Thymus (tissue), 11 donors: ENCODE data around the gene DRD3. TPM values are rescaled to one million over a fixed set of nuclear protein-coding genes. Genes with fewer than 3 reads are reported as not detected.

Source experiments
- DNase-seq, 9 donors: peaks; one replicate each; pipeline ENCODE4 v3.0.0-alpha.2; 2013; ENCODE audit warnings: low spot score in 9 of 9, low read depth in 6 of 9, missing footprints in 1 of 9
- H3K27ac ChIP-seq, 2 donors: one replicate each; pipeline ENCODE4 v1.5.1; 2013; ENCODE audit warnings: control low read depth in 1 of 2, low read depth in 1 of 2, low read length in 1 of 2, mild to moderate bottlenecking in 1 of 2, moderate library complexity in 1 of 2
- H3K27me3 ChIP-seq, 2 donors: one replicate each; pipeline ENCODE4 v1.5.1; 2013; ENCODE audit warnings: low read length in 1 of 2; ENCODE audit not compliant: control insufficient read depth in 2 of 2, insufficient read depth in 1 of 2
- H3K36me3 ChIP-seq, 2 donors: one replicate each; pipeline ENCODE4 v1.5.1; 2013; ENCODE audit warnings: low read length in 1 of 2, mild to moderate bottlenecking in 1 of 2, moderate library complexity in 1 of 2; ENCODE audit not compliant: control insufficient read depth in 2 of 2, insufficient read depth in 2 of 2
- H3K4me1 ChIP-seq, 2 donors: one replicate each; pipeline ENCODE4 v1.5.1; 2013; ENCODE audit warnings: low read length in 2 of 2; ENCODE audit not compliant: control insufficient read depth in 2 of 2, insufficient read depth in 2 of 2
- H3K4me3 ChIP-seq, 2 donors: one replicate each; pipeline ENCODE4 v1.5.1; 2013; ENCODE audit warnings: low read length in 2 of 2, control low read depth in 1 of 2, mild to moderate bottlenecking in 1 of 2
- H3K9me3 ChIP-seq, 2 donors: one replicate each; pipeline ENCODE4 v1.5.1; 2013; ENCODE audit warnings: low read length in 1 of 2, mild to moderate bottlenecking in 1 of 2; ENCODE audit not compliant: control insufficient read depth in 2 of 2, insufficient read depth in 1 of 2
- WGBS: extraction: QIAGEN DNeasy Blood & Tissue Kit; methylation state at CpG from one replicate; pipeline ENCODE4 v1.1.7; 2013; 5-methylcytosine and 5-hydroxymethylcytosine counted together
- polyA plus RNA-seq: library from polyadenylated mRNA; stranded (reverse); fragments of 200-250 nt; gene quantifications from one replicate; pipeline ENCODE4 v1.2.3, GENCODE V29; 2013
- total RNA-seq: library from RNA; stranded (reverse); fragments of 120-200 nt; gene quantifications from one replicate; pipeline ENCODE4 v1.2.4, GENCODE V29; 2013
- donor health status: healthy.

Gene DRD3
- total and polyA plus RNA-seq, 2 donors = 0.05 TPM; not detected in 1

GRCh38 chr3:114205541-114205940 lies 26.7 kb upstream of the DRD3 start:
- no peaks in the 10 kb centered on the region for H3K4me1 ChIP-seq
- WGBS = 92% methylated on average over 2 of the region's 2 CpGs
- DNase-seq = no peak
- no peaks in the 10 kb centered on the region for H3K27me3 ChIP-seq
- no peaks in the 10 kb centered on the region for H3K9me3 ChIP-seq
- H3K36me3 ChIP-seq = no peaks in the 10 kb centered on the region
- H3K4me3 ChIP-seq = no peak overlapping the region
- no peak overlapping the region for H3K27ac ChIP-seq

- Histone ChIP-seq H3K27ac (no peak overlapping the region), H3K4me3 (no peak overlapping the region), H3K4me1 (no peaks in the 10 kb centered on the region), H3K9me3 (no peaks in the 10 kb centered on the region), H3K27me3 (no peaks in the 10 kb centered on the region), H3K36me3 (no peaks in the 10 kb centered on the region)
- DNase-seq = no peak
- 89% methylated on average over 1 of the region's 1 CpG for WGBS
Measured at GRCh38 chr3:114194750-114195149, 15.9 kb upstream of the DRD3 start.

DNA sequence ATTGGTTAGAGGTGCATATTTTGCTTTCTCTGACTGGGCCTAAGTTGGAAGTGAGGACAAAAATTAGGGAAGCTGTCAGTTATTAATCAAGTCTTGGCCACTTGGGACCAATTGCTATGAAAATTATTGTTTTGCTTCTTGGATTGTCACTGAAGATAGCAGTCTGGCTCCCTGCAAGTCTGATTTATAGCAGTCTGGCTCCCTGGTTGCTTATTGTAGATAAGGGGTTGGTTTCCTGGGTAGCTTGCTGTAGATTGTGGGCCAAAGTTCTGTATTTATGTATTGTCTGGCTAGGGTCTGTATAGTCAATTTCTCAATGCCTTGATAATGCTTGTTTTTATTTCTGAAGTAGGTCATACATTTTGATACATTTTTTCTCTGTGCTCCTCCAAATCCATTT lies 13.3 kb upstream of the DRD3 start:
- no peaks in the 10 kb centered on the region for H3K36me3 ChIP-seq
- no peak for DNase-seq
- no peaks in the 10 kb centered on the region for H3K9me3 ChIP-seq
- H3K27me3 ChIP-seq = no peaks in the 10 kb centered on the region
- H3K4me1 ChIP-seq = no peaks in the 10 kb centered on the region
- H3K27ac ChIP-seq = no peak overlapping the region
- H3K4me3 ChIP-seq = no peak overlapping the region

DNA sequence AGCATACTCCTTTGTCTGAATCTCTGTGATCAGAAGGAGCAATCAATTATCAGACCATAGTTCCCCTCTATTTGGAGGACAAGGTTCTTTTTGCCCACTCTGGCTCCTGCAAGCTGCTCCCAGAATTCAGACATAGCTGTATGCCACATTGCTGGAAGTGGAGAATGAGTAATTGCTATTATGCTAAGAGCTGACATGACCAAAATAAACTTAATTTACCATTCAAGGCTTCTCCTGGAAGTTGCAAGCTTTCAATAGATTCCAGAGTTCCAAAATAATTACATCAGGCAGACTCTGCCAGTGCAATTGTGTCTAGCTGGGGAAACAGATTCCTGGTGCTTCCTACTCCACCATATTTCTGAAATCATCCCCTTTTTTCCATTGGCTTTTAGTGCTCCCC lies 7.6 kb upstream of the DRD3 start:
- no peaks in the 10 kb centered on the region for H3K4me1 ChIP-seq
- H3K4me3 ChIP-seq = no peak overlapping the region
- DNase-seq = no peak
- no peaks in the 10 kb centered on the region for H3K9me3 ChIP-seq
- no peaks in the 10 kb centered on the region for H3K36me3 ChIP-seq
- H3K27ac ChIP-seq = no peak overlapping the region
- H3K27me3 ChIP-seq = no peaks in the 10 kb centered on the region

DNA sequence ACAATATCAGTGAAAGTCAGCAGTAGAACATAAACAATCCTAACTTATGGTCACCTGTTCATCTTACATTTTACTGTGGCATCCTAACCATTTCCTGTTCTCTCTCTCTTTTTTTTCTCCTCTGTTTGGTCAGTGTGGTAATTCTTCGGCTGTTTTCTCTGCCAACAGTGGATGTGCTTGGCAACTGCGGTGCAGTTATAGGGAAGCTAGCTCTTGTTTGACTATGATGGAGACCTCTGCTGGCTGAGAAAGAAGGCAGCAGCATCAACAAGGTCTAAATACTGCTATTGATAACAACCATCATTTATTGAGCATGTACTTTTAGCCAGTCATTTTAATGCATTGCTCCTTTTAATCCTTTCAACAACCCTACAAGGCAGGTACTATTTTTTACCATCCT lies 723 bp upstream of the DRD3 start:
- H3K36me3 ChIP-seq = no peaks in the 10 kb centered on the region
- H3K4me3 ChIP-seq = no peak overlapping the region
- 43% methylated on average over 2 of the region's 2 CpGs for WGBS

GRCh38 chr3:114176890-114177289 lies 2.0 kb downstream of the DRD3 start:
- H3K4me1 ChIP-seq = no peaks in the 10 kb centered on the region
- no peak for DNase-seq
- H3K27me3 ChIP-seq = no peaks in the 10 kb centered on the region
- H3K9me3 ChIP-seq = peaks cover 0 to under 1% of the 10 kb centered on the region in 2 donors
- H3K36me3 ChIP-seq = no peaks in the 10 kb centered on the region
- H3K4me3 ChIP-seq = no peak overlapping the region
- no peak overlapping the region for H3K27ac ChIP-seq

More for the DNA sequence above, 723 bp upstream of the DRD3 start:
- no peaks in the 10 kb centered on the region for H3K27me3 ChIP-seq
- DNase-seq = no peak
- no peaks in the 10 kb centered on the region for H3K4me1 ChIP-seq
- H3K9me3 ChIP-seq = no peaks in the 10 kb centered on the region
- no peak overlapping the region for H3K27ac ChIP-seq

- Histone ChIP-seq H3K9me3 (peaks cover 0 to 3% of the 10 kb centered on the region in 2 donors), H3K27me3 (peaks cover 0 to 2% of the 10 kb centered on the region in 2 donors), H3K36me3 (no peaks in the 10 kb centered on the region), H3K4me1 (no peaks in the 10 kb centered on the region), H3K4me3 (no peak overlapping the region), H3K27ac (no peak overlapping the region)
- WGBS = 91% methylated on average over 6 of the region's 6 CpGs
- no peak for DNase-seq
Measured at GRCh38 chr3:114176487-114176886, 2.4 kb downstream of the DRD3 start.

DNA sequence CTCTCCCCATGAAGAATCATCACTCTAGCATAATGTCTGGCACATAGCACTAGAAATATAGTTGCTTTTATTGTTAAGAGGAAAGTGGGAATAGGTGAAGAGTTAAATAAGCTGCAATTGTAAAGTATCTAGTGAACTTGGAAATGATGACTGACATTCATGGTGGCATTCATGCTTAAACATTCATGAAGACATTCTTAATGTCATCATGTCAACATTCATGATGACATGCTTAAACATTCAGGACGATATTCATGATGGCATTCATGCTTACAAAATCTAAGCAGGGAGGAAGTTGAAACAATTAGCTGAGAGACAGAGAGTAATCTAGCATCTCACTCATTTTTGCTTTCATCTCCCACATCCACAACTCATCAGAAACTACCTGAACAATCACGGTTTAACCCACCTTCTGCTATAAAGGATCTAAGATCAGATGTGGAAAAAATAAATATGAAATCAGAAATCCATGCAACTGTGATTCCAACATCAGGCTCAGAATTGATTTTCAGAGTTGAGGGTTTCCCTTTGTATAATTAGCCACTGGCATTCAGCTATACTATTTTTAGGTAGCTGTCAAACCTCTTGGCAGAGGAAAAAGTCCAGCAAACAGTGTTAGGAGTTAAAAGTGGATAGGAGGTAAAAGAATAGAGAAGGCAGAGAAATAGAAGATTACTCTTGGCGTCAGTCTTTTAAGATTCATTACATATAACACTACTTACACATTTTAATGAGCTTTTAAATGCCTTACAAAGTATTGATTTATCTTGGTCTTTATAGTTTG lies 3.5 kb downstream of the DRD3 start:
- Histone ChIP-seq H3K4me3 (no peak overlapping the region), H3K9me3 (peaks cover 0 to 3% of the 10 kb centered on the region in 2 donors), H3K4me1 (no peaks in the 10 kb centered on the region), H3K27me3 (peaks cover 0 to 2% of the 10 kb centered on the region in 2 donors), H3K36me3 (no peaks in the 10 kb centered on the region), H3K27ac (no peak overlapping the region)
- DNase-seq = no peak
- 82% methylated on average over 3 of the region's 3 CpGs for WGBS

GRCh38 chr3:114171677-114172076 lies 7.2 kb downstream of the DRD3 start:
- peaks cover 0 to 3% of the 10 kb centered on the region in 2 donors for H3K9me3 ChIP-seq
- 97% methylated on average over 7 of the region's 7 CpGs for WGBS
- peaks cover 0 to 2% of the 10 kb centered on the region in 2 donors for H3K27me3 ChIP-seq
- H3K4me3 ChIP-seq = no peak overlapping the region
- no peak for DNase-seq
- no peak overlapping the region for H3K27ac ChIP-seq
- H3K36me3 ChIP-seq = no peaks in the 10 kb centered on the region
- no peaks in the 10 kb centered on the region for H3K4me1 ChIP-seq
